GM12892 (cell line): ENCODE results near the gene MAPK6.
A peak's percentile ranks its signal among the peaks of the same experiment; 100 is the strongest.

Experiments used
- DNase-seq: peaks from one replicate; pipeline ENCODE4 v3.0.0; 2011; ENCODE audit not compliant: insufficient read length
- FAIRE-seq: peaks from 2 replicates; lab custom pipeline; 2011; peaks lifted over from hg19 to GRCh38; lab: Jason Lieb, UNC
- POLR2A ChIP-seq: IDR thresholded peaks from 2 replicates; pipeline ENCODE4 v1.6.1; 2011; ENCODE audit warnings: low read depth, low read length, control low read depth
- POLR2AphosphoS5 ChIP-seq: IDR thresholded peaks from 2 replicates; pipeline ENCODE4 v1.6.1; 2011; ENCODE audit warnings: low read depth, low read length, control low read depth
- TAF1 ChIP-seq: IDR thresholded peaks from 2 replicates; pipeline ENCODE4 v1.6.1; 2011; ENCODE audit warnings: low read depth, mild to moderate bottlenecking, control low read depth, low read length, borderline replicate concordance

The MAPK6 gene

GRCh38 chr15:52014616-52015015 lies 4.4 kb upstream of the MAPK6 start:
- TF ChIP-seq TAF1 (no peak), POLR2A (no peak), POLR2AphosphoS5 (no peak)
- FAIRE-seq (no peak), DNase-seq (no peak)

GRCh38 chr15:52016316-52016715 lies 2.7 kb upstream of the MAPK6 start:
- TF ChIP-seq TAF1 (no peak), POLR2A (no peak), POLR2AphosphoS5 (no peak)
- DNase-seq: no peak
- no peak for FAIRE-seq

- TF ChIP-seq TAF1 (no peak), POLR2A (no peak), POLR2AphosphoS5 (no peak)
- DNase-seq (no peak), FAIRE-seq (peak; percentile 9)
These were observed 775 bp upstream of the MAPK6 start for GRCh38 chr15:52018244-52018643.

- FAIRE-seq (peak; percentile 38), DNase-seq (peak; percentile 74)
- TF ChIP-seq POLR2A (peak; percentile 56; the same call in 1 of the 2 replicates), TAF1 (no peak), POLR2AphosphoS5 (peak; percentile 45; the same call in 1 of the 2 replicates)
These were observed 588 bp downstream of the MAPK6 start for GRCh38 chr15:52019394-52020220.

- DNase-seq: no peak
- TF ChIP-seq POLR2AphosphoS5 (no peak), POLR2A (no peak), TAF1 (no peak)
- FAIRE-seq: no peak
These were observed 1.4 kb downstream of the MAPK6 start for GRCh38 chr15:52020221-52021085.

- no peak for DNase-seq
- TF ChIP-seq POLR2AphosphoS5 (no peak), POLR2A (no peak), TAF1 (no peak)
- FAIRE-seq: peak; percentile 65
These were observed 2.2 kb downstream of the MAPK6 start for GRCh38 chr15:52021128-52021671.

GRCh38 chr15:52021892-52022540 lies 3.0 kb downstream of the MAPK6 start:
- FAIRE-seq (no peak), DNase-seq (no peak)
- TF ChIP-seq POLR2A (no peak), TAF1 (no peak)

- DNase-seq (no peak), FAIRE-seq (no peak)
These were observed 4.3 kb downstream of the MAPK6 start for GRCh38 chr15:52023169-52023922.

GRCh38 chr15:52028431-52029093 lies 9.5 kb downstream of the MAPK6 start:
- DNase-seq (no peak), FAIRE-seq (no peak)

More at GRCh38 chr15:52023169-52023922, 4.3 kb downstream of the MAPK6 start:
- TF ChIP-seq POLR2AphosphoS5: no peak
- TF ChIP-seq TAF1: no peak
- TF ChIP-seq POLR2A: no peak

GRCh38 chr15:52030010-52030409 lies 11.0 kb downstream of the MAPK6 start:
- DNase-seq: no peak
- no peak for FAIRE-seq
- TF ChIP-seq POLR2AphosphoS5 (no peak), TAF1 (no peak), POLR2A (no peak)

More at GRCh38 chr15:52028431-52029093, 9.5 kb downstream of the MAPK6 start:
- no peak for TF ChIP-seq POLR2A
- TF ChIP-seq TAF1: no peak
- no peak for TF ChIP-seq POLR2AphosphoS5
